ENCODE data around the gene PGA4.

- no peak for TF ChIP-seq CTCF (IDR thresholded peaks at IDR 0.05)
- no peak for TF ChIP-seq ZFP36 (IDR thresholded peaks at IDR 0.05; ENCODE audit: borderline replicate concordance, partially characterized antibody)
- TF ChIP-seq CEBPB (IDR thresholded peaks at IDR 0.05) = no peak
Measured at GRCh38 chr11:61280883-61281580, 58.9 kb downstream of the PGA4 start.

All from A549 (cell line).